ENCODE data around the gene CREBRF. TPM values are rescaled to one million over a fixed set of nuclear protein-coding genes. Genes with fewer than 3 reads are reported as not detected.
"Not testable (repeated sequence)": the region's sequence is repeated elsewhere in the genome, so short reads cannot be mapped to it uniquely, and the experiment has no call there.

CREBRF gene
- total and polyA plus RNA-seq, 2 experiments from 2014 or later = 14.7 to 21.0 TPM

GRCh38 chr5:173042763-173043107 is 13.4 kb upstream of the CREBRF start:
- Histone ChIP-seq H4K20me1 (ENCODE audit: insufficient read depth, poor library complexity, severe bottlenecking) (no peaks in the 10 kb centered on the region), H3K4me3 (no peak overlapping the region), H3K27ac (peak overlapping the region; percentile 69), H3K27me3 (no peaks in the 10 kb centered on the region), H3K9me3 (ENCODE audit: low read depth) (no peaks in the 10 kb centered on the region), H3K4me1 (ENCODE audit: insufficient read depth) (peaks cover 14% of the 10 kb centered on the region), H3K36me3 (replicated peaks; ENCODE audit: insufficient read depth, low read depth) (no peaks in the 10 kb centered on the region), H3K4me2 (no peak overlapping the region), H3K9me2 (replicated peaks; ENCODE audit: insufficient read depth) (no peaks in the 10 kb centered on the region), H2AFZ (no peak overlapping the region), H3K79me2 (no peaks in the 10 kb centered on the region)
- TF ChIP-seq EZH2phosphoT487 (IDR thresholded peaks at IDR 0.05; ENCODE audit: low read depth, severe bottlenecking, unreplicated experiment) (no peak), EZH2 (IDR thresholded peaks at IDR 0.05; ENCODE audit: borderline replicate concordance) (no peak)
- TF ChIP-seq, protein P1, sequence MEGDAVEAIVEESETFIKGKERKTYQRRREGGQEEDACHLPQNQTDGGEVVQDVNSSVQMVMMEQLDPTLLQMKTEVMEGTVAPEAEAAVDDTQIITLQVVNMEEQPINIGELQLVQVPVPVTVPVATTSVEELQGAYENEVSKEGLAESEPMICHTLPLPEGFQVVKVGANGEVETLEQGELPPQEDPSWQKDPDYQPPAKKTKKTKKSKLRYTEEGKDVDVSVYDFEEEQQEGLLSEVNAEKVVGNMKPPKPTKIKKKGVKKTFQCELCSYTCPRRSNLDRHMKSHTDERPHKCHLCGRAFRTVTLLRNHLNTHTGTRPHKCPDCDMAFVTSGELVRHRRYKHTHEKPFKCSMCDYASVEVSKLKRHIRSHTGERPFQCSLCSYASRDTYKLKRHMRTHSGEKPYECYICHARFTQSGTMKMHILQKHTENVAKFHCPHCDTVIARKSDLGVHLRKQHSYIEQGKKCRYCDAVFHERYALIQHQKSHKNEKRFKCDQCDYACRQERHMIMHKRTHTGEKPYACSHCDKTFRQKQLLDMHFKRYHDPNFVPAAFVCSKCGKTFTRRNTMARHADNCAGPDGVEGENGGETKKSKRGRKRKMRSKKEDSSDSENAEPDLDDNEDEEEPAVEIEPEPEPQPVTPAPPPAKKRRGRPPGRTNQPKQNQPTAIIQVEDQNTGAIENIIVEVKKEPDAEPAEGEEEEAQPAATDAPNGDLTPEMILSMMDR (IDR thresholded peaks at IDR 0.05; ENCODE audit: poor library complexity) = no peak
- no peak for DNase-seq (ENCODE audit: low spot score)
- 88% methylated on average over 3 of the region's 3 CpGs for WGBS (ENCODE audit: low lambda C conversion rate, missing lambda C conversion rate)

- H3K27ac ChIP-seq = peak overlapping the region; percentile 66
- peak overlapping the region; percentile 48 for H3K4me2 ChIP-seq
- no peaks in the 10 kb centered on the region for H4K20me1 ChIP-seq (ENCODE audit: insufficient read depth, poor library complexity, severe bottlenecking)
- peaks cover 14% of the 10 kb centered on the region for H3K4me1 ChIP-seq (ENCODE audit: insufficient read depth)
- H3K27me3 ChIP-seq = no peaks in the 10 kb centered on the region
- no peaks in the 10 kb centered on the region for H3K9me3 ChIP-seq (ENCODE audit: low read depth)
- 15% methylated on average over 8 of the region's 8 CpGs for WGBS (ENCODE audit: low lambda C conversion rate, missing lambda C conversion rate)
- no peaks in the 10 kb centered on the region for H3K79me2 ChIP-seq
- peak; percentile 76 for DNase-seq (ENCODE audit: low spot score)
- no peaks in the 10 kb centered on the region for H3K36me3 ChIP-seq (replicated peaks; ENCODE audit: insufficient read depth, low read depth)
- no peaks in the 10 kb centered on the region for H3K9me2 ChIP-seq (replicated peaks; ENCODE audit: insufficient read depth)
- no peak overlapping the region for H2AFZ ChIP-seq
- H3K4me3 ChIP-seq = no peak overlapping the region
- TF ChIP-seq, protein P1 (IDR thresholded peaks at IDR 0.05; ENCODE audit: poor library complexity) = no peak
These were observed 10.7 kb upstream of the CREBRF start for GRCh38 chr5:173045474-173045873.

DNA sequence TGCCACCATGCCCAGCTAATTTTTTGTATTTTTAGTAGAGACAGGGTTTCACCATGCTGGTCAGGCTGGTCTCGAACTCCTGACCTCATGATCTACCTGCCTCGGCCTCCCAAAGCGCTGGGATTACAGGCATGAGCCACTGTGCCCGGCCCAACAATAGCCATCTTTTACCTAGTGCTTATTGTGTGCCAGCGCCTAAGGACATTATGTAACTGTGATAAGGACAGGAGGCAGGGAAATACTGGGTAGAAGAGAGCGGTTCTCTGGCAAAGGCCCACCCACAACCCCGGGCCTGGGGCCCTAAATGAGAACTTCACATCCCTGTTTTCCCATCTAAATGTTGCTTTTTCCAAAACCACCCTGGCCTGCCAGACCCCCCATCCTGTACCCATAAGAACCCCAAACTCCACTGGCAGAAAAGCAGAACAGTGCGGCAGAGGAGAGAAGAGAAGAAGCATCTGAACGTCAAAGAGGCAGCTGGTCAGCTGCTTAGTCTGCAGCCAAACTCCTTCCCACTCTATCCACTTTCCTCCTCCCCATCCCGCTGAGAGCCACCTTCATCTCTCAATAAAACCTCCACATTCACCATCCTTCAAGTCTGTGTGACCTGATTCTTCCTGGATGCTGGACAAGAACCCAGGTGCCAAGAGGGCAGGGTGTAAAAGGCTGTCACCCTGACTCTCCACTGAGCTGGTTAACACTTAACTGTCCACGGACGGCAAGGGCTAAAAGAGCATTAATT is 8.9 kb upstream of the CREBRF start:
- H3K9me2 ChIP-seq (replicated peaks; ENCODE audit: insufficient read depth); DNase-seq (ENCODE audit: low spot score); H3K79me2 ChIP-seq; H4K20me1 ChIP-seq (ENCODE audit: insufficient read depth, poor library complexity, severe bottlenecking); H3K27me3 ChIP-seq; H3K36me3 ChIP-seq (replicated peaks; ENCODE audit: insufficient read depth, low read depth); H3K9me3 ChIP-seq (ENCODE audit: low read depth); H3K27ac ChIP-seq; H3K4me3 ChIP-seq; H2AFZ ChIP-seq; H3K4me2 ChIP-seq: not testable (repeated sequence)
- peaks cover 13% of the 10 kb centered on the region for H3K4me1 ChIP-seq (ENCODE audit: insufficient read depth)
- 85% methylated on average over 12 of the region's 12 CpGs for whole genome bisulfite sequencing (ENCODE audit: low lambda C conversion rate, missing lambda C conversion rate)

DNA sequence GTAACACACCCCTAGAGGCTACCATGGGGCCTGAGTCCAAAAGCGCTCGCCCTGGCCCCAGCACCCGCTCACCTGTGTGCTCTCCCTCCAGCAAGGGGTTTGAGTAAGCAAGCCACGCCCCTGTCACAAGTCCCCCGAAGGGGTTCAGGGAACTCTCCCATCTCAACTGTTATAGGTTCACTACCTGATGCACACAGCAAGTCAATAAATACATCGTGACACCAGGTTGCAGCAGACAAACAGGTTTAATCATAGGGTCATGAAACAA is 8.4 kb upstream of the CREBRF start:
- WGBS (ENCODE audit: low lambda C conversion rate, missing lambda C conversion rate) = 65% methylated on average over 6 of the region's 6 CpGs
- TF ChIP-seq EZH2phosphoT487 (IDR thresholded peaks at IDR 0.05; ENCODE audit: low read depth, severe bottlenecking, unreplicated experiment) (no peak), EZH2 (IDR thresholded peaks at IDR 0.05; ENCODE audit: borderline replicate concordance) (no peak)
- TF ChIP-seq, protein P1 (IDR thresholded peaks at IDR 0.05; ENCODE audit: poor library complexity) = no peak
- no peak overlapping the region for H3K4me2 ChIP-seq
- H3K4me1 ChIP-seq (ENCODE audit: insufficient read depth) = peaks cover 8% of the 10 kb centered on the region
- no peaks in the 10 kb centered on the region for H3K27me3 ChIP-seq
- no peak overlapping the region for H3K27ac ChIP-seq
- no peaks in the 10 kb centered on the region for H3K36me3 ChIP-seq (replicated peaks; ENCODE audit: insufficient read depth, low read depth)
- no peak for DNase-seq (ENCODE audit: low spot score)
- H3K9me3 ChIP-seq (ENCODE audit: low read depth) = no peaks in the 10 kb centered on the region
- no peaks in the 10 kb centered on the region for H3K79me2 ChIP-seq
- H3K9me2 ChIP-seq (replicated peaks; ENCODE audit: insufficient read depth) = no peaks in the 10 kb centered on the region
- H2AFZ ChIP-seq = no peak overlapping the region
- no peaks in the 10 kb centered on the region for H4K20me1 ChIP-seq (ENCODE audit: insufficient read depth, poor library complexity, severe bottlenecking)
- H3K4me3 ChIP-seq = no peak overlapping the region
